Gastrocnemius medialis (tissue), 4 donors: ENCODE results near the gene MS4A10.
"Not testable (repeated sequence)": the region's sequence is repeated elsewhere in the genome, so short reads cannot be mapped to it uniquely, and the experiment has no call there.

ENCODE experiments used
- POLR2A ChIP-seq, 2 donors: fragments of 450-650 bp; IDR thresholded peaks; one replicate each; pipeline ENCODE4 v1.6.1; 2017; ENCODE audit warnings: antibody characterized with exemption in 2 of 2, mild to moderate bottlenecking in 2 of 2, moderate library complexity in 2 of 2
- TF ChIP-seq, protein P1 (sequence below), 5 experiments: fragments of 450-650 bp in 3 of 5; fragments of 200-600 bp in 2 of 5; sonication (generic) in 2 of 5; IDR thresholded peaks in 4 of 5; conservative IDR thresholded peaks in 1 of 5; 1 replicate in 4 of 5; 2 replicates in 1 of 5; pipeline ENCODE4 v1.5.1; 2016 to 2019; ENCODE audit warnings: antibody characterized with exemption in 5 of 5, mild to moderate bottlenecking in 3 of 5, moderate library complexity in 3 of 5

DNA sequence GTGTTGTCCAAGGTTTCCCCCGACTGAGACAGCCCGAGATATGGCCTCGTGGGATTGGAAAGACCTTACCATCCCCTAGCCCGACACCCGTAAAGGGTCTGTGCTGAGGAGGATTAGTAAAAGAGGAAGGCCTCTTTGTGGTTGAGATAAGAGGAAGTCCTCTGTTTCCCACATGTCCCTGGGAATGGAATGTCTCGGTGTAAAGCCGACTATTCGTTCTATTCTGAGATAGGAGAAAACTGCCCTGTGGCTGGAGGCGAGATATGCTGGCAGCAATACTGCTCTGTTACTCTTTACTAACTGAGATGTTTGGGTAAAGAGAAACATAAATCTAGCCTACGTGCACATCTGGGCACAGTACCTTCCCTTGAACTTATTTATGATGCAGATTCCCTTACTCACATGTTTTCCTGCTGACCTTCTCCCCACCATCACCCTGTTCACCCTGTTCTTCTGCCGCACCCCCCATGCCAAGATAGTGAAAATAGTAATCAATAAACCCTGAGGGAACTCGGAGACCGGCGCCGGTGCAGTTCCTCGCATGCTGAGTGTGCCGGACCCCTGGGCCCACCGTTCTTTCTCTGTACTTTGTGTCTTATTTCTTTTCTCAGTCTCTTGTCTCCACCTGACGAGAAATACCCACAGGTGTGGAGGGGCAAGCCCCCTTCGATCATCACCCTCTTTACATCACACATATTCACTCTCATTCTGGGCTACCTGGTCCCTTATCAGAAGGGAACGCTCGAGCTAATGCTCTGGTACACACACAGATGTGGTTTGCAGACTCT is 25.5 kb upstream of the MS4A10 start:
- TF ChIP-seq, protein P1, sequence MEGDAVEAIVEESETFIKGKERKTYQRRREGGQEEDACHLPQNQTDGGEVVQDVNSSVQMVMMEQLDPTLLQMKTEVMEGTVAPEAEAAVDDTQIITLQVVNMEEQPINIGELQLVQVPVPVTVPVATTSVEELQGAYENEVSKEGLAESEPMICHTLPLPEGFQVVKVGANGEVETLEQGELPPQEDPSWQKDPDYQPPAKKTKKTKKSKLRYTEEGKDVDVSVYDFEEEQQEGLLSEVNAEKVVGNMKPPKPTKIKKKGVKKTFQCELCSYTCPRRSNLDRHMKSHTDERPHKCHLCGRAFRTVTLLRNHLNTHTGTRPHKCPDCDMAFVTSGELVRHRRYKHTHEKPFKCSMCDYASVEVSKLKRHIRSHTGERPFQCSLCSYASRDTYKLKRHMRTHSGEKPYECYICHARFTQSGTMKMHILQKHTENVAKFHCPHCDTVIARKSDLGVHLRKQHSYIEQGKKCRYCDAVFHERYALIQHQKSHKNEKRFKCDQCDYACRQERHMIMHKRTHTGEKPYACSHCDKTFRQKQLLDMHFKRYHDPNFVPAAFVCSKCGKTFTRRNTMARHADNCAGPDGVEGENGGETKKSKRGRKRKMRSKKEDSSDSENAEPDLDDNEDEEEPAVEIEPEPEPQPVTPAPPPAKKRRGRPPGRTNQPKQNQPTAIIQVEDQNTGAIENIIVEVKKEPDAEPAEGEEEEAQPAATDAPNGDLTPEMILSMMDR (IDR thresholded peaks at IDR 0.05 in 4 of 5, conservative IDR thresholded peaks at IDR 0.05 in 1 of 5), result not testable (repeated sequence)
- TF ChIP-seq POLR2A (IDR thresholded peaks at IDR 0.05), result not testable (repeated sequence)
